Stimulated activated CD4-positive, alpha-beta T cell treated with anti-CD3 and anti-CD28 coated beads, TNF-alpha, amount 100 ng/mL, for 1 hour (primary cell): Measurements from ENCODE around the gene PPTC7.
"Not testable (repeated sequence)": the region's sequence is repeated elsewhere in the genome, so short reads cannot be mapped to it uniquely, and the experiment has no call there.

Source experiments
- DNase-seq, 3 donors: peaks; one replicate each; pipeline ENCODE4 v3.0.0-alpha.2; 2020; ENCODE audit warnings: low read depth in 3 of 3, low spot score in 1 of 3

The PPTC7 gene, protein sequence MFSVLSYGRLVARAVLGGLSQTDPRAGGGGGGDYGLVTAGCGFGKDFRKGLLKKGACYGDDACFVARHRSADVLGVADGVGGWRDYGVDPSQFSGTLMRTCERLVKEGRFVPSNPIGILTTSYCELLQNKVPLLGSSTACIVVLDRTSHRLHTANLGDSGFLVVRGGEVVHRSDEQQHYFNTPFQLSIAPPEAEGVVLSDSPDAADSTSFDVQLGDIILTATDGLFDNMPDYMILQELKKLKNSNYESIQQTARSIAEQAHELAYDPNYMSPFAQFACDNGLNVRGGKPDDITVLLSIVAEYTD

DNA sequence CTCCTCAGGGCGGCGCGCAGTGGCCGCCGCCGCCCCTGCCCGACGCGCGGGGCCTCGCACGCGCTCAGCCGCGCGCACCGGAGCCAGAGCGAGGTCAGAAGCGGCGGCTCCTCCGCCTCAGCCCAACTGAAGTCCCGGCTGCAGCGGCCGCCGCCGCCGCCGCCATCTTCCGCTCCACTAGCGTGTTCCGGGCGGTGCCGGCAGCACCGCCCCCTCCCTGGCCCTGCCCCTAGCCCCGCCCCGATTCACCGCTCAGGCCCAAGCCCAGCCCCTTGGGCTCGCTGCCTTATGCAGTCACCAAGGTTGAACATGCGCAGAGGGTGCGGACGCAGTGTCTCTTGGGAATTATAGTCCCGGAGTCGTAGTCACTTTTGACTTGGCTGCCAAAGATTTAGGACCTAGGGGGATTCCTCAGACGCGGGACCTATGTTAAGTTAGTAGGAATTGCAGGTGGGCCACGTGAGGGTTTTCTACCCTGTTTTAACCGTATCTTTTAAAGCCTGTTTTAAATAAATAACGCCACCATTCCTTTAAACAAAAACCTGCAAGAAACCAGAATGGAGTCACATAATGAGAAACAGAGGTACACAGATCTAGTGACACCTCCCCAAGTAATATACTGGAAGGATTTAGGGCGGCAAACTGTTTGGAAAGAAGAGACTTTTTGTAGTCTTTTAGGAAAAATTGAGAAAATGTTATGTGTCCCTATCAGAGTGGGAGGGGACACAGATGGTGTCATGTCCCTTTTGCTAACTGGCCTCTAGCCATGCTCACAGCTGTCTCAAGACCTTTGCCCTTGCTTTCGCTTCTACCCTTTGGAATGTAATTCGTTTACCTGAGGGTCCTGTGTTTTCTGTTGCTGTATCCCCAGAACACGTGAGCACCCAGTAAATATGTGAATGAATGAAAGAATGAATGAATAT, at the start of gene PPTC7:
PPTC7 (minus strand) TSS at position 182 of the 923 bp plus-strand sequence. CDS start 287 bp downstream, outside the sequence.
- peak; percentile 92 to 96 (median 94) for DNase-seq

DNA sequence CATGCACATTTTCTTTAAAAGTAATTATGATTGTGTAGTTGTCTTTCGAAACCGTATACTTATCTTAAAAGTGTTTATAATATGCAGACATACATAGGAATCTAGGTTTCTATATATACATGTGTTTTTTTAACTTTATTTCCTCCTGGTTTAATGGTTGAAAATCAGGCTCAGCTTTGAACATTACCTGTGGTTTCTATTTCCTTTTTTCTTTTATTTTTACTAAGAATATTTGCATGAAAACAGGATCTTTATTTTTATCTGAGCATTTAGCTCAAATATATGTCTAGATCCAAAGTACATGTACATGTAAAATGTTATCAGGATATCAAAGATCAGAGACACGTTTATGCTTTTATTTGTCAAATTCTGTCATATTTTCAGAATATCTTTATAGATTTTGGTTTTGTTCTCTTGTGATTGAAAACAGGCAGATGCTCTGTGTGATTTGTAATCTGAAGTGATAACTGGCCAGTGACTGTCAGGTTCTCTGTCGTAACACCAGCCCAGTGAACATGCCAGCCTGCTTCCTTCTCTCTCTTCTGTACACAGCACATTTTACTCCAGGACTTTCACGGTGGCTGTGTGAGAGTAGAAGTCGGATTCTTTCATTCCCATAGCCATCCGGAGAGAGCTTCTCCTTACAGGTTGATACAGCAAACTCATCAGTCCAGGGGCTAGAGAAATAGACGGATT, 44.5 kb upstream of the PPTC7 start:
- DNase-seq = no peak

DNA sequence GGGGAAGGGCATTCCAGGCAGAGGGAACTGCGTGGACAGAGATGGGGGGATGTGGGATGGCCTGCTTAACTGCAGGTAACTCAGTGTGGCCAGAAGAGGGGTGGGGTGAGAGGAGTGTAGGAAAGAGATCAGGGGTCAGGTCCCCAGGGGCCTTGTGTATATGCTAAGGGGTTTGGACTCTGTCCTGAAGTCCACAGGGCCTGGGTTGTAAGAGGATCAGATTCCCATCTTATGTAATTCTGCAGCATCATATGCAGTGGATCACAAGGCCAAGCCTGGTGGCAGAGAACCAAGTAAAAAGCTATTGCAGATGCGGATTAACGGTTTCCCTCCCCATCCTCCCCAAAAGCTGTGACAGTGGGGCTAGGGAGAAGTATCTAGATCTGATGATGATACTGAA, 39.5 kb upstream of the PPTC7 start:
- DNase-seq = no peak

DNA sequence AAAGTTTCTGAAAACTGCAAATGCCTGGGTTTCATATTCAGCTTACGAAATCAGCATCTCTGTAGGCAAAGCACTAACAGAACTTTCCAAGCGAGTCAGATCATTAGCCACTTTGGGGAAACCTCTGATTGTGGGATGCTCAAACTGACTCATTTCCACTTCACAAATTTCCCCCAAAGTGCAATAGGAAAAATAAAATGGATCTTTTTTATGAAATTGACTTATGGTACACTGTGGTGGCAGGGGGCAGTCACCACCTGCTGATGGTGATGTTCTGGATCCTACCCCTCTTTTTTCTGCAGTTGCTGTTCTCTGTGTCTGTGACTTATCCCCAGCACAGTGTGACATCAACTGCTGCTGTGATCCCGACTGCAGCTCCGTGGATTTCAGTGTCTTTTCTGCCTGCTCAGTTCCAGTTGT, 36.4 kb upstream of the PPTC7 start:
- no peak for DNase-seq

- DNase-seq = no peak
These were observed 33.5 kb upstream of the PPTC7 start for GRCh38 chr12:110616471-110617115.

GRCh38 chr12:110615171-110615570, 32.1 kb upstream of the PPTC7 start:
- DNase-seq = no peak

DNA sequence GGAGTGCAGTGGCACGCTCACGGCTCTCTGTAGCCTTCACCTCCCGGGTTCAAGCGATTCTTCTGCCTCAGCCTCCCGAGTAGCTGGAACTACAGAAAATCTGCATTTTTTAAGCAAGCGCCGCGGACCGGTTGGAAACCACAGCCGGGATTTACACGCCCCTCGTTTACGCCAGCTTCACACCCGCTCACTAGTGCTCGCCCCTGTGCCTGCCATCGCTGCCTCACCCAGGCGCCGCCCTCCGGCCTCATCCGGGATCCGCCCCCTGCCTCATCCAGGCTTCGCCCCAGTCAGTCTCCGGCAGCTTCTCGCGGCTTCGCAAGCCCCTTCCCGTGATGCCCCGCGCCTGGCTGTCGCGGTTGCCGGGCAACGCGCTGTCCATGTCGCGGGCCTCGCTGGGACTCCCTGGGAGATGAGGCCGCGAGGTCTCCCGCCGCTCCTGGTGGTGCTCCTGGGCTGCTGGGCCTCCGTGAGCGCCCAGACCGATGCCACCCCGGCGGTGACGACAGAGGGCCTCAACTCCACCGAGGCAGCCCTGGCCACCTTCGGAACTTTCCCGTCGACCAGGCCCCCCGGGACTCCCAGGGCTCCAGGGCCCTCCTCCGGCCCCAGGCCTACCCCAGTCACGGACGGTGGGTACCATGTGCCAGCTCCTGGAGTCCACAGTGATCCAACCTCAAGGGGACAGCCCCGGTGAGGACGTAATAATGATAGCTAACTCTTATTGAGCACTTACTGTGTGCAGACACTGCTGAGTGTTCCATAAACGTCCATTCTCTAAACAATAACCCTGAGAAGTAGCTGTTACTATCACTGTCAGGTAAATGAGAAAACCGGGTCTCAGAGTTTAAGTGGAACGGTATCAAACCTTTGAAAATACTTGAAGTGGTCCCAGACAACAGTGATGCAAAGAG, 30.9 kb upstream of the PPTC7 start, which contains the start of gene TCTN1:
TCTN1 (plus strand) TSS at position 359 of the 914 bp plus-strand sequence; CDS start at position 413, 54 bp downstream.
- peak; percentile 86 to 94 (median 87) for DNase-seq

DNA sequence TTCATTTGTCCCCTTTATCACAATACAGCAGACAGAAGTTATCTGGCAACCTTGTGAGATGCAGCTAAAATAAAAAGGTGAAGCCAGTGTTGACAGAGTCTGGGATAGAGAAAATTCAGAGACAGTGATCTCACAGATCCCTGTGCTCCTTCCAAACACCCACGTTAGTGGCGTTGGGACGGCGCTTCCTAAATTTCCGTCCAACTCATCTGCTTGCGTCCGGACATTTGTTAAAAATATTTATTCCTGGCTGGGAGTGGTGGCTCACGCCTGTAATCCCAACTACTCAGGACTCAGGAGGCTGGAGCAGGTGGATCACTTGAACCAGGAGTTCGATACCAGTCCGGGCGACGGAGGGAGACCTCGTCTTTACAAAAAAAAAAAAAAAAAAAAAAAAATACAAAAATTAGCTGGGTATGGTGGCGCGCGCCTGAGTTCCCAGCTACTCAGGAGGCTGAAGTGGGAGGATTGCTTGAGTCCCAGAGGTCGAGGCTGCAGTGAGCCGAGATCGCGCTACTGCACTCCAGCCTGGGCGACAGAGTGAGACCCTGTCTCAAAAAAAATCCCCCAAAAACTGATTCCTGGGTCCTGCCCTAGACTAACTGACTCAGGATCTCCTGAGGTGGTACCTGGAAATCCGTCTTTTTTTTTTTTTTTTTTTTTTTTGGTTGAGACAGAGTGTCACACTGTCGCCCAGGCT, 30.1 kb upstream of the PPTC7 start:
- no peak for DNase-seq

- no peak for DNase-seq
These were observed 23.1 kb upstream of the PPTC7 start for GRCh38 chr12:110606253-110606611.

DNA sequence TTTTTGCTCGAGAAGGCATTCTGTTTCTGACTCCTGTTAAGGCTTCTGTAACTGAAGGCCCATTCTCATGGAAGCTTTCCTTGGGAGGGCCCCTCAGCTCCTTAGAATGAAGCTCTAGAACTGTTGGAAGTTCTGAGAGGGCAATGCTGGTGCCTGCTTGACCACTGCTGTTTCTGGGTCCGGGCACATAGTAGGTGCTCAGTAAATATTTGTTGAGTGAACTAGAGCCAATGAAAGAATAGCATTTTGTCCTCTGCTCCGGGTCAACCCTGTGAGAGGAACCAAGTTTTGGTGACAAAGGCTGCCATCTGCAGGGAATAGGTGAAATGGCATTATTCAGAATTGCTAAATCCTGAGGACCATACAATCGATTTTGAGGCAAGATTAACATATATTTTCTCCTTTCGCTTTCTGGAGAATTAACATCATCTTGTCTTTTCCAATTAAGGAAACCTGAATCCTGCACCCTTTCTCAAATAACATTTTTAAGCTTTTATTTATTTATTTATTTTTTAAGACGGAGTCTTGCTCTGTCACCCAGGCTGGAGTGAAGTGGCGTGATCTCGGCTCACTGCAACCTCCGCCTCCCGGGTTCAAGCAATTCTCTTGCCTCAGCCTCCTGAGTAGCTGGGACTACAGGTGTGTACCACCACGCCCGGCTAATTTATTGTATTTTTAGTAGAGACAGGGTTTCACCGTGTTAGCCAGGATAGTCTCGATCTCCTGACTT, 19.1 kb upstream of the PPTC7 start:
- DNase-seq = not testable (repeated sequence)

DNA sequence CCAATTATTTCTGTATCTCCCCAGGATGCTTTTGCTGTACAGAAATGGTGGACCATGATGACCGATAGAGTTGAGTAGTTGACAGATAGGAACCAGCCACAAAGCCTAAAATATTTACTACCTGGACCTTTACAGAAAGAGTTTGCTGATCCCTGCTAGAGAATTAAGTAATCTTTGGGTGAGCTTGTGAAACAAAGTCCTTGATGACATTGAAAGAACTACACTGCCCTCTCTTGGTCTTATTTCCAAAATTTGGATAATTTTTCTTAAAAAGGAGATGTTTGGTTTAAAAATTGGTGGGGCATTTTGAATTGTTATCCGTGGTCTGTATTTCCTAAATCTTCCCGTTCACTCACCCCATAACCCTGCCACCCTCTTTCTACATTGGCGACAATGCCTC, 17.1 kb upstream of the PPTC7 start:
- DNase-seq = no peak

DNA sequence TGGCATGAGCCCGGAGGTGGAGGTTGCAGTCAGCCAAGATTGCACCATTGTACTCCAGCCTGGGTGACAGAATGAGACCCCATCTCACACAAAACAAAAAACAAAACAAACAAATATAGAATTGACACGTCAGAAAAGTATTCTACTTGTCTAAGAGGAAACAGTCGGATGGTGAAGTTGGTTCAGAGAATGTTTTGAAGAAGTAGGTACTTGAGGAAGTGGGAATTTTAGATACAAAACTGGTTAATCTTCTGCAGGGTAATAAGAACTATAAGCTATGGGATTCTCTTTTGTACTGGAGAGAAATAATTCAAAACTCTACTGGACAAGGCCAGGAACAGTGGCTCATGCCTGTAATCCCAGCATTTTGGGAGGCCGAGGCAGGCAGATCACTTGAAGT, 16.2 kb upstream of the PPTC7 start:
- DNase-seq = no peak

DNA sequence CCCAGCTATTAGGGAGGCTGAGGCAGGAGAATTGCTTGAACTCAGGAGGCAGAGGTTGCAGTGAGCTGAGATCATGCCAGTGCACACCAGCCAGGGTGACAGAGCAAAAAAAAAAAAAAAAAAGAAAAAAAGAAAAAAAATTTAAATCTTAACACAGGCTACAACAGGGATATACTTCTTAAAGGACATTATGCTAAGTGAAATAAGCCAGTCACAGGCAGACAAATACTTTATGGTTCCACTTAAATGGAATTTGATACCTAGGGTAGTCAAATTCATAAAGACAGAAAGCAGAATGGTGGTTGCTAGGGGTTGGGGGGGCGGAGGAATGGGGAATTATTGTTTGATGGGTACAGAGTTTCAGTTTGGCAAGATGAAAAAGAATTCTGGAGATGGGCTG, 14.8 kb upstream of the PPTC7 start:
- no peak for DNase-seq

- DNase-seq = not testable (repeated sequence)
These were observed 9.8 kb upstream of the PPTC7 start for GRCh38 chr12:110592919-110593318.

- no peak for DNase-seq
These were observed 9.0 kb upstream of the PPTC7 start for GRCh38 chr12:110592078-110592477.

DNA sequence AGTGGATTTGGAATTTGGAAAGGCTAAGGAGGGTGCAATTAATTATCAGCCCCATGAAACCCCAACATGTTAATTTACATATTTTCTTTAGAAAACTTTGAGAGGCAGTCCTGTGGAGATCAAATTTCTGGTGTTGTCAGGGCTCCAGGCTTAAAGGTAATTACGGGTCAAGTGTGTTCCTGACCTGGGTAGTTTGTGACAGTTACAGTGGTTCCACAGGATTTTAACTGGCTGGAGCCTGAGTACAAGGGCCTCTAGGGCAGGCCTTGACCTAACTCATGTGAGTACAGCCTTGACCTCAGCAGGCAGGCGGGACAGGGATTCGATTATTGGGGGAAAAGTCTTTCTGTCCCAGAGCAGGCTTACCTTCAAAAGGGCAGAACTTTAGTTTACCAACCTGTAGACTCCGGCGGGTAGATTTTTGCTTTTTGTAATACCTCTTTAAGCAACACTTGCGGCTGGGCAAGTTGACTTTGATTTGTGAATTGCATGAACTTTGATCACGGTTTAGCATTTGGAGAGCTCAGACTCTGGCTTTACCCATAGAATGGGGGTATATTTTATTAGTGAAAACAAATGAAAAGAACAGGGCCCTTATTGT, 8.4 kb upstream of the PPTC7 start:
- DNase-seq = no peak

- DNase-seq = no peak
These were observed 7.7 kb upstream of the PPTC7 start for GRCh38 chr12:110590806-110591326.

DNA sequence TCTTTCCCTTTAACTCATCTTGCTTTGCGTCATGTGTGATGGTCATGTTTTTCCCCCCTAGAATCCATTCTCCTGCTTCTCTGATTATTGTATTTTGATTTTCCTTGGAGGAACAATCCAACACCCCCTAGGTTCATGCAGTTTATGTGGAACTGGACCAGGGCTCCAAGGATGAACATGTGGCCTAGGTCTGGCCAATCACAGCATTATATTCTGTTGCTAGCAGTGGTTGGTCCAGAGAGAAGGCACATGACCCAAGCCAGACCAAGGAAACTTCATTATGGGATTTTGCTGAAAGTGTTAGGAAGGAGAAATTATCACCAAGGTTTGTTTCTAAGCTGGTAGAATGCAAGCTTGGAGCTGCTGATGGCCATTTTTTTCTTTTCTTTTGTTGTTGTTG, 6.9 kb upstream of the PPTC7 start:
- no peak for DNase-seq
